COR-L47 (cell line): Measurements from ENCODE around the gene RBM43.
"Not testable (repeated sequence)": the region's sequence is repeated elsewhere in the genome, so short reads cannot be mapped to it uniquely, and the experiment has no call there.

Experiments
- DNase-seq: peaks from one replicate; lab custom pipeline; 2025; lab: John Stamatoyannopoulos, UW

The RBM43 gene

DNA sequence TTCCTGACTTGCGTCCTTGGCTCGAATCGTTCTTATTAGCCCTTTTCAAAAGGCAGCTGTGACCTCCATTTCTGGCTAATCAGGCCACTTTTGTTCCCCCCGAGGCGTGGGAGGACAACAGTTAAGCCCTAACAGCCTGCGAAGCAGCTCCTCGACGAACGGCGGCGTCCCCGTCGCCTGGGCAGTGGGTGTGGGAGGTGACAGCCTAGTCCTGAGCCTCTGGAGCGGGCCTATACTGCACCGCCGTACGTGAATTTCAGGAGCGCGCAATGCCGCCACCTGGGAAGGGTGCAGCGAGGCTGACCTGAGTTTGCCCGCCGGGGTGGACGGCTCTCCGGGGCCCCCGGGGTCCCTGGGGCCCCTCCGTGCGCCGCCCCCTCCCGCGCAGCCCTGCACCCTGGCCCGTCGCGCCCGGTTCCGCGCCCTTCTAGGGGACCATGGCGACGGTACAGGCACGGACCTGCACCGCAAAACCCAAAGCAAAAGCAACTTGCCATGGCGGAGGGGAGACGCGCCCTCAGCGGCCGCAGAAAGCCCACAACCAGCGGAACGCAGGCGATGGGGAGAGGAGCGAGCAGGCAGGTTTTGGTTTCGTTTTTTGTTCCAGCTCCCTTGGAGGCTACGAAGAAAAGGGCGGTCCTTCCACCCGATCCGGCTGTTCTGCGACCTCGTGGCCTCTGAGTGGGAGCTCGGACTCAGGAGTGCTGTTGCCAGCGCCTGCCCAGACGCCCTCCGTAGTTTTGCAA is at the start of gene RBM43:
Gene RBM43 (minus strand): TSS at position 633 of the 746 bp plus-strand sequence. CDS start 136 bp downstream, at position 497.
- DNase-seq = peak; percentile 60

- not testable (repeated sequence) for DNase-seq
Measured at GRCh38 chr2:151310313-151310712, 48.6 kb upstream of the RBM43 start.

DNA sequence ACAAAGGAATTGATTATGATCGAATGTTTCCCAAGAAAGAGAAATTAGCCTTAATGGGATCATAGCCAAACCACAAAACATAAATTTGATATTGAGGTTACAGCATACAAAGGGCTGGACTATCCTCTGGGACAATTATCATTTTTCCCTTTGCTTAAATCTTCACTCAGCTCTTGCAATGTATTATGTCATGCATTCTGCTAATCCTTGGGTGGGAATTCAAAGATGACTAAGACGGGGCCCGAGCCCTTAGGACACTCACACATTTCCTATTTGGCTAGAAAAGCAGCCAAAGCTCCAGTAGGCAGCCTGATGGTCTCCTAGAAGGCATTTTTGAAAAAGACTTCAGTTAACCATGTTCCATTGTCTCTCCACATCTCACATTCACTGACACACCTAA is 45.0 kb upstream of the RBM43 start:
- no peak for DNase-seq

GRCh38 chr2:151305129-151305691 is 43.5 kb upstream of the RBM43 start:
- no peak for DNase-seq

- no peak for DNase-seq
Measured at GRCh38 chr2:151302879-151303278, 41.2 kb upstream of the RBM43 start.

DNA sequence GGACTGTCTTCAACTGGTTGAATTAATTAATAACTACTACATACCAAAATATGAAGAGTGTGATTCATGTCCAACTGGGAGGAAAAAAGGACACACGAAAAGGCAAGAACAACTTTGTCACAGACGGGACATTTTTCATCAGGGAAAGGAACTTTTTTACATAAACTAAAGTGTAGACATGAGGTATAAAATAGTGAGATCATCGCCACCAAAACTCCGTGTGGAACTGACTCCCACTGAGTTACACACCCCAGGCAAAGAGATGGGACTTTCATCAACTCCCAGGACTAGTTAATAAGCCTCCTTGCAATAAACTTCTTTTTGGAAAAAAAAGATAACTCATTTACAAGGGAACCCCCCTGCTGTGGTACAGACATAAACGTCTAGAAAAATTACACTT is 40.7 kb upstream of the RBM43 start:
- no peak for DNase-seq

GRCh38 chr2:151299920-151300539 is 38.4 kb upstream of the RBM43 start:
- no peak for DNase-seq

- DNase-seq = no peak
Measured at GRCh38 chr2:151297882-151298281, 36.2 kb upstream of the RBM43 start.

DNA sequence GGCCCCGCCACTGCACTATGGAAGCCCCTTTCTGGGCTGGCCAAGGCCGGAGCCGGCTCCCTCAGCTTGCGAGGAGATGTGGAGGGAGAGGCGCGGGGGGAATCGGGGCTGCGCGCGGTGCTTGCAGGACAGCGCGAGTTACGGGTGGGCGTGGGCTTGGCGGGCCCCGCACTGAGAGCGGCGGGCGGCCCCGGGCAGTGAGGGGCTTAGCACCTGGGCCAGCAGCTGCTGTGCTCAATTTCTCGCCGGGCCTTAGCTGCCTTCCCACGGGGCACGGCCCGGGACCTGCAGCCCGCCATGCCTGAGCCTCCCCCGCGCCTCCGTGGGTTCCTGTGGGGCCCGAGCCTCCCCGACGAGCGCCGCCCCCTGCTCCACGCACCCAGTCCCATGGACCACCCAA is 34.3 kb upstream of the RBM43 start:
- not testable (repeated sequence) for DNase-seq

GRCh38 chr2:151292546-151292945 is 30.9 kb upstream of the RBM43 start:
- no peak for DNase-seq

- no peak for DNase-seq
Measured at GRCh38 chr2:151292141-151292540, 30.5 kb upstream of the RBM43 start.

- DNase-seq = no peak
Measured at GRCh38 chr2:151291224-151291623, 29.6 kb upstream of the RBM43 start.

- DNase-seq = no peak
Measured at GRCh38 chr2:151289972-151290866, 28.6 kb upstream of the RBM43 start.

DNA sequence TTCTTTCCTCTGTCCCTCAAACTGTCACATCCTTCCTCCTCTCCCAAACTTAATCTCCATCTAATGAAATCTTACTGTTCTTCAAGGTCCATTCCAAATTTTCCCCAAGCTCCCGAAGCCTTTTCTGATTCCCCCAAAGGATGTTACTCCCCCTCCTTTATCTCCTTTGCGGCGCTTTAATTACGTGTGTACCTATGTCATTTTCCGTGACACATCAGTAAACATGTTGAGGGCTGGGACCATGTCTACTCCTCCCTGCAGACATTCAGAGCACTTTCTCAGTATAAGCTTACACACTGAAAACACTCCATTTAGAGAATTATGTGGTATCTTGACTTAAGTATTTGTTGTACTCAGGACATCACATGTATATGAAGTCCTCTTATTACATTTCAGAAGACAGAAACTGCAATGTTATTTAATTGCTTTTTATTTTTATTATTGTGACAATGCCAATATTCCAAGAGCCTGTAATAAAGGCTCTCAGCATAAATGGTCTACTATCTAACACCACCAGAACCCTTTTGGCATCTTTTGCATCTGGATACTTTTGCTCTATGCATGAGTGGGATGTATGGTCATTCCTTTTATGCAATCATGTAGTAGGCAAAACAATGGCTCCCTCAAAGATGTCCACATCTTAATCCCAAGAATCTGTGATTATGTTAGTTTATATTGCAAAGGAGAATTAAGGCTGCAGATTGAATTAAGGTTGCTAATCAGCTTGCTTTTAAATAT is 26.0 kb upstream of the RBM43 start:
- DNase-seq = no peak

DNA sequence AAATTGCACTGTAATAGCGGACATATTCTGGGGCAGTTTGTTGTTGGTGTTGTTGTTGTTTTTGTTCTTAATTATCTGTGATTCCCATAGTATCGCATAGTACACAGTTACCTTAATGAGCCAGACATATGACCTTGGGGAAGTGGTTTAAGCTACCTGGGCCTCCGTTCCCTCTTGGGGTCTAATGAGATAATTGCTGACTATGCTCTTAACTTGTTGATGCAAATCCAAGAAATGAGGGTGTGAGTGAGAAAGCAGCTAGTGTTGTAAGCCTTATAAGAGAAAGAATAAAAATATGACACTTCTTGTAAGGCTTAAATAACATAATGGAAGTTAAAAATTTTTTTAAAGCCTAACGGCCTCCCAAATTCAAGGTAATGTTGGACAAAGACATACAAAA is 20.7 kb upstream of the RBM43 start:
- DNase-seq = no peak

DNA sequence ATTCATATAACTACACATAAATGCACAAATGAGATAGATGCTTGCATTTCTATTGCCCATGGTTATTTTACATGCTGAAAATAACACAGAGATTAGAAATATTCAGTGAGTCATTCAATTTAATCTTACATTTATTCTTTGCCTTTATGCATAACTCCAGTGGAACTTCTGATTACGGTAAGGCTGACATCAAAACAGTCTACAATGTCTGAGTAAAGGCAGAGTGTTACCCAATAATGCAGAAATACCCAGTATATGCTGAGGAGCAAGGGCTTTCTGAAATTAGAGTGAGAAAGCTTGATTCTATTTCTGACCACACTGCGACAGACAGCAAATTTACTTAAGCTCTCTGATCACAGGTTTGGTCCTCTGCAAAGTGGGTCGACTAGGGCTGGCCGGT is 18.6 kb upstream of the RBM43 start:
- no peak for DNase-seq

- DNase-seq = no peak
Measured at GRCh38 chr2:151278487-151278886, 16.8 kb upstream of the RBM43 start.

GRCh38 chr2:151277067-151277466 is 15.4 kb upstream of the RBM43 start:
- DNase-seq = no peak

GRCh38 chr2:151275291-151275690 is 13.6 kb upstream of the RBM43 start:
- DNase-seq = no peak

- no peak for DNase-seq
Measured at GRCh38 chr2:151271824-151272223, 10.2 kb upstream of the RBM43 start.

DNA sequence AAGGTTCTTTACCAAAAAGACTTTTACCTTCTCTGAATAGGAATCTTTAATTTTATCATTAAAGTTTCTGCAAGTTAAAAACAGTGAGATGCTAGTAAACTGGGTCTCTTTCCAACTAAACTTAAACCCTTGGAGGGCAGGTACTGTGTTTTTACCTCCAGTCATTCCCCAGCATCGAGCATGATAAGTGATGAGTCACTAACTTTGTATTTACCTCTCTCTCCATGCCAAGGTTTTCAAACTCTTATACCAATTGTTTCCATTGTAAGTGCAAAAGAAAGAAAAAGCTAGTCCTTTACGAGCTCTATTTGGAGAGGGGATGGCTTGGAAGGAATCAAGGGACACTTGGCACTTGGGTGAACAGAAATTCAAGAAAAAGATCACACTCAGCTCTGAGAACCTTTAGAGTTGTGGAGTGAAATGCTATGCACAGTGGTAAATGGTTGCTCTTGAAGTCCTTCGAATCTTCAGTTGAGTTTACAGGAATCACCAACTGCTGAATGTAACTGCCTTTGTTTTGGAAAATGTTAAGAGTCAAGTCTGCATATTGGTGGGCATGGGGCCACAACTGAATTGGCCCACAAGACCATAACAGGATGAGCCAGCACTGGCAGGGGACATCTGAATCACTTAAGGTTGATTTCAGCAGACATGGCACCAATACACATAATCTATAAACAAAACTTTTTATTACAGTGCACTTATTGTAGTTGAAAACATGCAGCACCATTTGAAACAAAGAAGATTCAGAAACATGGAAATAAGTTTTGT is 8.3 kb upstream of the RBM43 start:
- no peak for DNase-seq
